Brain microvascular endothelial cell (primary cell): Measurements from ENCODE around the gene AHNAK2.
"Not testable (repeated sequence)": the region's sequence is repeated elsewhere in the genome, so short reads cannot be mapped to it uniquely, and the experiment has no call there.

Experiments used
- DNase-seq: peaks from one replicate; pipeline ENCODE4 v3.0.0-alpha.2; 2020
- H3K27ac ChIP-seq: fragments of 250-450 bp; sonication (Bioruptor Pico); 2 replicates; pipeline ENCODE4 v1.5.1; 2020; ENCODE audit warnings: mild to moderate bottlenecking, moderate library complexity
- H3K27me3 ChIP-seq: fragments of 250-450 bp; sonication (Bioruptor Pico); replicated peaks from 2 replicates; pipeline ENCODE4 v1.5.1; 2020; ENCODE audit warnings: mild to moderate bottlenecking
- H3K36me3 ChIP-seq: fragments of 250-450 bp; sonication (Bioruptor Pico); replicated peaks from 2 replicates; pipeline ENCODE4 v1.5.1; 2020; ENCODE audit warnings: mild to moderate bottlenecking
- H3K4me3 ChIP-seq: 2 replicates; pipeline ENCODE4 v1.5.1; 2011; ENCODE audit warnings: low read depth, mild to moderate bottlenecking, control low read depth, low read length, moderate library complexity
- CTCF ChIP-seq: IDR thresholded peaks from 2 replicates; pipeline ENCODE4 v1.5.1; 2011; ENCODE audit warnings: low read depth, mild to moderate bottlenecking, moderate library complexity, low read length, control low read depth, inconsistent platforms; ENCODE audit errors: missing control alignments
- in situ Hi-C: cut with HindIII; loops from 2 replicates; pipeline ENCODE4 v1.10.0; 2017; ENCODE audit warnings: low sequenced_read_pairs, low pct_ligation_motif_present

Gene AHNAK2

GRCh38 chr14:104977681-104978653 lies at the start of gene AHNAK2:
TSS of gene AHNAK2 (minus strand) at chr14:104978374. CDS start at chr14:104978237, 137 bp downstream.
- no peaks in the 10 kb centered on the region for H3K36me3 ChIP-seq
- peak; percentile 38 for DNase-seq
- H3K27me3 ChIP-seq: no peaks in the 10 kb centered on the region
- no peak for TF ChIP-seq CTCF
- H3K27ac ChIP-seq: no peak within 1 kb of the TSS
- in situ Hi-C loops: no loop called here
- peak within 1 kb of the TSS; percentile 48 for H3K4me3 ChIP-seq

GRCh38 chr14:105027718-105028117 lies 49.5 kb upstream of the AHNAK2 start:
- H3K36me3 ChIP-seq, H3K4me3 ChIP-seq, DNase-seq, in situ Hi-C loops, H3K27me3 ChIP-seq: not testable (repeated sequence)
- H3K27ac ChIP-seq: peak overlapping the region; percentile 98

- no peak for TF ChIP-seq CTCF
- Histone ChIP-seq H3K27ac (peak overlapping the region; percentile 98), H3K36me3 (no peaks in the 10 kb centered on the region), H3K27me3 (no peaks in the 10 kb centered on the region), H3K4me3 (no peak overlapping the region)
- in situ Hi-C loops: no loop called here
- DNase-seq: peak; percentile 58
Observed at GRCh38 chr14:105026802-105027563, 48.8 kb upstream of the AHNAK2 start.

GRCh38 chr14:105026033-105026785 lies 48.0 kb upstream of the AHNAK2 start:
- Histone ChIP-seq H3K4me3 (no peak overlapping the region), H3K36me3 (no peaks in the 10 kb centered on the region), H3K27me3 (no peaks in the 10 kb centered on the region), H3K27ac (peak overlapping the region; percentile 98)
- in situ Hi-C loops: no loop called here
- TF ChIP-seq CTCF: no peak
- DNase-seq: peak; percentile 77

GRCh38 chr14:105025429-105025828 lies 47.3 kb upstream of the AHNAK2 start:
- in situ Hi-C loops: no loop called here
- no peak for DNase-seq
- no peak overlapping the region for H3K4me3 ChIP-seq
- peak overlapping the region; percentile 98 for H3K27ac ChIP-seq
- no peaks in the 10 kb centered on the region for H3K36me3 ChIP-seq
- no peaks in the 10 kb centered on the region for H3K27me3 ChIP-seq
- TF ChIP-seq CTCF: no peak
